GM12878 (cell line): ENCODE results near the gene ORAI1. TPM values are rescaled to one million over a fixed set of nuclear protein-coding genes. Genes with fewer than 3 reads are reported as not detected.

Source experiments
- ATAC-seq: fragments of 200-7000 bp; cut with Tn5 transposase; 3 replicates; pipeline ENCODE4 v1.9.1; 2020; ENCODE audit warnings: mild to moderate bottlenecking, moderate library complexity
- BruUV-seq: library from RNA; stranded (reverse); fragments of 400-500 nt; replicated peaks from 2 replicates; lab custom pipeline; 2021; lab: Mats Ljungman, UMichigan
- CTCF ChIA-PET: fragments of 300-600 bp; sonication (Branson Sonifier 250); formaldehyde crosslinking; extraction: SDS; loops from one replicate; lab custom pipeline; 2021; ENCODE audit warnings: inconsistent platforms; lab: Yijun Ruan, JAX
- POLR2A ChIA-PET: fragments of 350-600 bp; formaldehyde crosslinking; extraction: SDS; loops from one replicate; lab custom pipeline; 2021; ENCODE audit warnings: inconsistent platforms; lab: Charles Lee
- RAD21 ChIA-PET: fragments of 300-600 bp; sonication (Branson Sonifier 250); formaldehyde crosslinking; loops from one replicate; lab custom pipeline; 2023; ENCODE audit warnings: antibody characterized with exemption; ENCODE audit not compliant: unreplicated experiment; lab: Charles Lee
- SMC1A ChIA-PET: fragments of 300-600 bp; sonication (Branson Sonifier 250); formaldehyde crosslinking; loops from one replicate; lab custom pipeline; 2023; ENCODE audit not compliant: unreplicated experiment, uncharacterized antibody; lab: Charles Lee
- DNase-seq: peaks from one replicate; pipeline ENCODE4 v3.0.0-alpha.2; 2011; ENCODE audit warnings: low read depth, low spot score
- FAIRE-seq: peaks from 3 replicates; lab custom pipeline; 2011; peaks lifted over from hg19 to GRCh38; lab: Jason Lieb, UNC
- H2AFZ ChIP-seq: 2 replicates; pipeline ENCODE4 v1.6.0; 2011; ENCODE audit warnings: low read depth, low read length, control low read depth; ENCODE audit not compliant: control insufficient read depth
- H3K27ac ChIP-seq: 2 replicates; pipeline ENCODE4 v1.5.1; 2011; ENCODE audit warnings: control low read depth; ENCODE audit not compliant: control insufficient read depth, insufficient read depth
- H3K27me3 ChIP-seq, 2 experiments: replicated peaks in 1 of 2; 2 replicates each; pipeline versions ENCODE4 v1.6.0 to v1.6.1; 2011; ENCODE audit warnings: low read length in 1 of 2; ENCODE audit not compliant: control insufficient read depth in 2 of 2, insufficient read depth in 2 of 2
- H3K36me3 ChIP-seq, 2 experiments: 2 replicates each; pipeline ENCODE4 v1.5.1; 2011; ENCODE audit warnings: low read length in 1 of 2; ENCODE audit not compliant: control insufficient read depth in 2 of 2, insufficient read depth in 2 of 2
- H3K4me1 ChIP-seq: 2 replicates; pipeline ENCODE4 v1.6.1; 2011; ENCODE audit warnings: mild to moderate bottlenecking, low read length, moderate library complexity, mixed read lengths; ENCODE audit not compliant: control insufficient read depth, insufficient read depth
- H3K4me2 ChIP-seq: 2 replicates; pipeline ENCODE4 v1.6.0; 2011; ENCODE audit warnings: control low read depth; ENCODE audit not compliant: control insufficient read depth, insufficient read depth
- H3K4me3 ChIP-seq: fragments of 200-600 bp; sonication (generic); 2 replicates; pipeline ENCODE4 v1.5.1; 2016
- H3K79me2 ChIP-seq: 2 replicates; pipeline ENCODE4 v1.6.0; 2011; ENCODE audit warnings: low read length; ENCODE audit not compliant: control insufficient read depth, insufficient read depth
- H3K9ac ChIP-seq: 2 replicates; pipeline ENCODE4 v1.8.0; 2011; ENCODE audit warnings: low read length, control low read depth, mixed read lengths; ENCODE audit not compliant: control insufficient read depth, insufficient read depth
- H3K9me3 ChIP-seq: replicated peaks from 3 replicates; pipeline ENCODE4 v1.5.1; 2011; ENCODE audit warnings: mild to moderate bottlenecking, low read length; ENCODE audit not compliant: control insufficient read depth, insufficient read depth
- H4K20me1 ChIP-seq: 2 replicates; pipeline ENCODE4 v1.6.0; 2011; ENCODE audit not compliant: control insufficient read depth, insufficient read depth
- BMI1 ChIP-seq: fragments of 450-650 bp; IDR thresholded peaks from 2 replicates; pipeline ENCODE4 v1.6.1; 2016; ENCODE audit warnings: mild to moderate bottlenecking, moderate library complexity, borderline replicate concordance
- CREM ChIP-seq: IDR thresholded peaks from 2 replicates; pipeline ENCODE4 v1.6.1; 2014; ENCODE audit warnings: antibody characterized with exemption, low read depth
- SUPT20H ChIP-seq: IDR thresholded peaks from 2 replicates; pipeline ENCODE4 v1.6.1; 2011; ENCODE audit warnings: low read depth, mild to moderate bottlenecking, low read length, moderate library complexity, borderline replicate concordance; ENCODE audit not compliant: control insufficient read depth
- ZNF622 ChIP-seq: fragments of 450-650 bp; IDR thresholded peaks from 2 replicates; pipeline ENCODE4 v1.6.1; 2017; ENCODE audit warnings: mild to moderate bottlenecking, inconsistent platforms
- WGBS: methylation state at CpG from one replicate; pipeline ENCODE4 v1.1.6; 2016; ENCODE audit warnings: low lambda C conversion rate; ENCODE audit not compliant: insufficient replicate concordance, insufficient coverage; ENCODE audit errors: missing lambda C conversion rate; 5-methylcytosine and 5-hydroxymethylcytosine counted together
- in situ Hi-C: fragments of 300-500 bp; cut with MboI; formaldehyde crosslinking; loops from 9 replicates; pipeline ENCODE4 v1.14.3; 2018; ENCODE audit warnings: mixed read lengths
- intact Hi-C: fragments of 100-400 bp; cut with micrococcal nuclease; formaldehyde crosslinking; loops from one replicate; pipeline ENCODE4 v1.14.2; 2022; ENCODE audit not compliant: unreplicated experiment
- polyA plus RNA-seq, 11 experiments: library from polyadenylated mRNA; depleted of rRNA in 4 of 11; unstranded in 6 of 11; stranded (reverse) in 5 of 11; fragments of >200 nt; fragmentation: Nextera tagmentation in 4 of 11; fragmentation: Illumina TruSeq in 1 of 11; extraction: Ambion mirVana in 4 of 11; extraction: Trizol in 1 of 11; gene quantifications; 1 replicate in 1 of 11; 2 replicates in 10 of 11; pipeline versions ENCODE4 v1.2.1 to v1.2.3, GENCODE V29; 2011 to 2016; ENCODE audit warnings: inconsistent platforms in 2 of 11, missing spikeins in 2 of 11, low read depth in 1 of 11
- total RNA-seq, 4 experiments: library from RNA; depleted of rRNA in 3 of 4; stranded (reverse); fragments of >200 nt in 3 of 4; fragmentation: Illumina TruSeq in 1 of 4; extraction: Trizol in 1 of 4; gene quantifications; 2 replicates each; pipeline versions ENCODE4 v1.2.1 to v1.2.3, GENCODE V29; 2013 to 2021
- TF ChIP-seq, protein P1 (sequence below): fragments of 450-650 bp; IDR thresholded peaks from 2 replicates; pipeline ENCODE4 v1.6.1; 2014; ENCODE audit warnings: mild to moderate bottlenecking
- TF ChIP-seq, protein P2 (sequence below): fragments of 450-650 bp; IDR thresholded peaks from 2 replicates; pipeline ENCODE4 v1.6.1; 2016; ENCODE audit warnings: mild to moderate bottlenecking
- TF ChIP-seq, protein P3 (sequence below): fragments of 450-650 bp; IDR thresholded peaks from 2 replicates; pipeline ENCODE4 v1.6.1; 2018; ENCODE audit warnings: mild to moderate bottlenecking, low read depth, moderate library complexity; ENCODE audit not compliant: partially characterized antibody

The ORAI1 gene
- total and polyA plus RNA-seq, 10 of the 15 experiments (the other 5 are each of a cell fraction or from before 2014, with no cell fraction given), result 5.5 to 33.1 (median 11.8) TPM

DNA sequence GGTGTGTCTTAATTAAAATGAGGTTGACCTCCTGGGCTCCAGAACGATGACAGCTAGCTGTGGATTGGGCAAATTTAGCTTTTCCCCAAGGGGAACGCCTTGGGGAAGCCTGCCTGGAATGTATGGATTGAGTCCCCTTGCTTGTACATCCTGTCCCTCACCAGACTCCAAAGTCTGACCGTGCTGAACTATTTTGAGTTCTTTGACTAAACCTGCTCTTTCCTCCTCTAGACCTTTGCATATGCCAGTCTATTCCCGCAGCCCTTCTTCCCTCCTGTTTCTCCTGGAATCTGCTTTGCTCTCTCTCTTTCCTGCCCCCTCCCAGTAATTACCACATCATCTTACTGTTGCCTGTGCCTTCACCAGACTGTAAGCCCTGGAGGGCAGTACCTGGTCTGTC lies 34.0 kb upstream of the ORAI1 start:
- ChIA-PET POLR2A (interaction anchor here (0.5 to 1.2 kb wide), 3 partner anchors 19 to 53 kb away, joined by 3 to 4 read pairs (median 4); no protein-coding TSS in a partner anchor), SMC1A (interaction anchor here (0.7 to 4.2 kb wide), 6 partner anchors 11 to 59 kb away, joined by 3 to 15 read pairs (median 4); no protein-coding TSS in a partner anchor), CTCF (interaction anchor here (1.3 kb wide), 1 partner anchor 58 kb away, joined by 4 read pairs; no protein-coding TSS in a partner anchor), RAD21 (interaction anchor here (1.4 to 3.9 kb wide), 2 partner anchors 12 to 56 kb away, joined by 3 to 25 read pairs; partner anchors contain the start of gene KDM2B)
- Histone ChIP-seq H3K4me2 (no peak overlapping the region), H3K36me3 (no peaks in the 10 kb centered on the region), H3K9ac (no peak overlapping the region), H3K9me3 (no peaks in the 10 kb centered on the region), H3K79me2 (no peaks in the 10 kb centered on the region), H2AFZ (no peak overlapping the region), H3K4me3 (no peak overlapping the region), H3K27me3 (no peaks in the 10 kb centered on the region), H4K20me1 (no peaks in the 10 kb centered on the region), H3K27ac (no peak overlapping the region), H3K4me1 (peaks cover 10% of the 10 kb centered on the region)
- in situ Hi-C loops (no loop called here), intact Hi-C loops (no loop called here)
- FAIRE-seq (no peak), DNase-seq (no peak), ATAC-seq (no peak)
- BruUV-seq, result no TSS peak
- TF ChIP-seq, protein P1, sequence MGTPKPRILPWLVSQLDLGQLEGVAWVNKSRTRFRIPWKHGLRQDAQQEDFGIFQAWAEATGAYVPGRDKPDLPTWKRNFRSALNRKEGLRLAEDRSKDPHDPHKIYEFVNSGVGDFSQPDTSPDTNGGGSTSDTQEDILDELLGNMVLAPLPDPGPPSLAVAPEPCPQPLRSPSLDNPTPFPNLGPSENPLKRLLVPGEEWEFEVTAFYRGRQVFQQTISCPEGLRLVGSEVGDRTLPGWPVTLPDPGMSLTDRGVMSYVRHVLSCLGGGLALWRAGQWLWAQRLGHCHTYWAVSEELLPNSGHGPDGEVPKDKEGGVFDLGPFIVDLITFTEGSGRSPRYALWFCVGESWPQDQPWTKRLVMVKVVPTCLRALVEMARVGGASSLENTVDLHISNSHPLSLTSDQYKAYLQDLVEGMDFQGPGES, result no peak
- no peak for TF ChIP-seq CREM
- TF ChIP-seq BMI1, result no peak
- TF ChIP-seq ZNF622, result no peak
- TF ChIP-seq SUPT20H, result no peak
- TF ChIP-seq, protein P2, sequence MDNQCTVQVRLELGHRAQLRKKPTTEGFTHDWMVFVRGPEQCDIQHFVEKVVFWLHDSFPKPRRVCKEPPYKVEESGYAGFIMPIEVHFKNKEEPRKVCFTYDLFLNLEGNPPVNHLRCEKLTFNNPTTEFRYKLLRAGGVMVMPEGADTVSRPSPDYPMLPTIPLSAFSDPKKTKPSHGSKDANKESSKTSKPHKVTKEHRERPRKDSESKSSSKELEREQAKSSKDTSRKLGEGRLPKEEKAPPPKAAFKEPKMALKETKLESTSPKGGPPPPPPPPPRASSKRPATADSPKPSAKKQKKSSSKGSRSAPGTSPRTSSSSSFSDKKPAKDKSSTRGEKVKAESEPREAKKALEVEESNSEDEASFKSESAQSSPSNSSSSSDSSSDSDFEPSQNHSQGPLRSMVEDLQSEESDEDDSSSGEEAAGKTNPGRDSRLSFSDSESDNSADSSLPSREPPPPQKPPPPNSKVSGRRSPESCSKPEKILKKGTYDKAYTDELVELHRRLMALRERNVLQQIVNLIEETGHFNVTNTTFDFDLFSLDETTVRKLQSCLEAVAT, result no peak
- TF ChIP-seq, protein P3, sequence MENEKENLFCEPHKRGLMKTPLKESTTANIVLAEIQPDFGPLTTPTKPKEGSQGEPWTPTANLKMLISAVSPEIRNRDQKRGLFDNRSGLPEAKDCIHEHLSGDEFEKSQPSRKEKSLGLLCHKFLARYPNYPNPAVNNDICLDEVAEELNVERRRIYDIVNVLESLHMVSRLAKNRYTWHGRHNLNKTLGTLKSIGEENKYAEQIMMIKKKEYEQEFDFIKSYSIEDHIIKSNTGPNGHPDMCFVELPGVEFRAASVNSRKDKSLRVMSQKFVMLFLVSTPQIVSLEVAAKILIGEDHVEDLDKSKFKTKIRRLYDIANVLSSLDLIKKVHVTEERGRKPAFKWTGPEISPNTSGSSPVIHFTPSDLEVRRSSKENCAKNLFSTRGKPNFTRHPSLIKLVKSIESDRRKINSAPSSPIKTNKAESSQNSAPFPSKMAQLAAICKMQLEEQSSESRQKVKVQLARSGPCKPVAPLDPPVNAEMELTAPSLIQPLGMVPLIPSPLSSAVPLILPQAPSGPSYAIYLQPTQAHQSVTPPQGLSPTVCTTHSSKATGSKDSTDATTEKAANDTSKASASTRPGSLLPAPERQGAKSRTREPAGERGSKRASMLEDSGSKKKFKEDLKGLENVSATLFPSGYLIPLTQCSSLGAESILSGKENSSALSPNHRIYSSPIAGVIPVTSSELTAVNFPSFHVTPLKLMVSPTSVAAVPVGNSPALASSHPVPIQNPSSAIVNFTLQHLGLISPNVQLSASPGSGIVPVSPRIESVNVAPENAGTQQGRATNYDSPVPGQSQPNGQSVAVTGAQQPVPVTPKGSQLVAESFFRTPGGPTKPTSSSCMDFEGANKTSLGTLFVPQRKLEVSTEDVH, result no peak
- 60% methylated on average over 4 of the region's 4 CpGs for WGBS
